ENCODE results near the gene BASP1.
A peak's percentile ranks its signal among the peaks of the same experiment; 100 is the strongest.

The BASP1 gene

GRCh38 chr5:17217493-17218352 is at the start of gene BASP1:
BASP1 (plus strand) TSS chr5:17217631; CDS start chr5:17275217, 57,586 bp downstream.
- Histone ChIP-seq H3K4me1 (ENCODE audit: control insufficient read depth, insufficient read depth, low read length) (peaks cover 22% of the 10 kb centered on the region), H3K27me3 (replicated peaks; ENCODE audit: control insufficient read depth, insufficient read depth, low read length) (no peaks in the 10 kb centered on the region), H3K9me3 (ENCODE audit: control insufficient read depth, low read length) (no peaks in the 10 kb centered on the region), H3K4me3 (ENCODE audit: low read length) (peak within 1 kb of the TSS; percentile 89), H3K36me3 (ENCODE audit: control insufficient read depth, insufficient read depth, low read length, severe bottlenecking) (no peaks in the 10 kb centered on the region), H3K9ac (ENCODE audit: low read length) (peak within 1 kb of the TSS; percentile 92)
- DNase-seq (ENCODE audit: low read depth), result peak; percentile 96

GRCh38 chr5:17169507-17169906 is 47.9 kb upstream of the BASP1 start:
- H3K4me3 ChIP-seq (ENCODE audit: low read length), result no peak overlapping the region
- no peaks in the 10 kb centered on the region for H3K9me3 ChIP-seq (ENCODE audit: control insufficient read depth, low read length)
- peaks cover 2% of the 10 kb centered on the region for H3K27me3 ChIP-seq (replicated peaks; ENCODE audit: control insufficient read depth, insufficient read depth, low read length)
- DNase-seq (ENCODE audit: low read depth), result peak; percentile 50
- no peaks in the 10 kb centered on the region for H3K36me3 ChIP-seq (ENCODE audit: control insufficient read depth, insufficient read depth, low read length, severe bottlenecking)
- H3K4me1 ChIP-seq (ENCODE audit: control insufficient read depth, insufficient read depth, low read length), result peaks cover 26% of the 10 kb centered on the region
- no peak overlapping the region for H3K9ac ChIP-seq (ENCODE audit: low read length)

GRCh38 chr5:17172791-17173190 is 44.6 kb upstream of the BASP1 start:
- Histone ChIP-seq H3K27me3 (replicated peaks; ENCODE audit: control insufficient read depth, insufficient read depth, low read length) (no peaks in the 10 kb centered on the region), H3K9ac (ENCODE audit: low read length) (no peak overlapping the region), H3K9me3 (ENCODE audit: control insufficient read depth, low read length) (no peaks in the 10 kb centered on the region), H3K4me1 (ENCODE audit: control insufficient read depth, insufficient read depth, low read length) (peaks cover 18% of the 10 kb centered on the region), H3K36me3 (ENCODE audit: control insufficient read depth, insufficient read depth, low read length, severe bottlenecking) (no peaks in the 10 kb centered on the region), H3K4me3 (ENCODE audit: low read length) (no peak overlapping the region)
- DNase-seq (ENCODE audit: low read depth), result no peak

- no peaks in the 10 kb centered on the region for H3K36me3 ChIP-seq (ENCODE audit: control insufficient read depth, insufficient read depth, low read length, severe bottlenecking)
- H3K4me3 ChIP-seq (ENCODE audit: low read length), result no peak overlapping the region
- peaks cover 12% of the 10 kb centered on the region for H3K4me1 ChIP-seq (ENCODE audit: control insufficient read depth, insufficient read depth, low read length)
- H3K27me3 ChIP-seq (replicated peaks; ENCODE audit: control insufficient read depth, insufficient read depth, low read length), result no peaks in the 10 kb centered on the region
- DNase-seq (ENCODE audit: low read depth), result no peak
- no peak overlapping the region for H3K9ac ChIP-seq (ENCODE audit: low read length)
- H3K9me3 ChIP-seq (ENCODE audit: control insufficient read depth, low read length), result no peaks in the 10 kb centered on the region
Measured at GRCh38 chr5:17174965-17175364, 42.5 kb upstream of the BASP1 start.

- H3K4me1 ChIP-seq (ENCODE audit: control insufficient read depth, insufficient read depth, low read length), result peaks cover 27% of the 10 kb centered on the region
- H3K9ac ChIP-seq (ENCODE audit: low read length), result no peak overlapping the region
- no peak for DNase-seq (ENCODE audit: low read depth)
- no peaks in the 10 kb centered on the region for H3K36me3 ChIP-seq (ENCODE audit: control insufficient read depth, insufficient read depth, low read length, severe bottlenecking)
- H3K9me3 ChIP-seq (ENCODE audit: control insufficient read depth, low read length), result no peaks in the 10 kb centered on the region
- no peaks in the 10 kb centered on the region for H3K27me3 ChIP-seq (replicated peaks; ENCODE audit: control insufficient read depth, insufficient read depth, low read length)
- no peak overlapping the region for H3K4me3 ChIP-seq (ENCODE audit: low read length)
Measured at GRCh38 chr5:17177501-17178372, 39.7 kb upstream of the BASP1 start.

GRCh38 chr5:17178373-17178675 is 39.1 kb upstream of the BASP1 start:
- H3K9me3 ChIP-seq (ENCODE audit: control insufficient read depth, low read length), result no peaks in the 10 kb centered on the region
- H3K4me1 ChIP-seq (ENCODE audit: control insufficient read depth, insufficient read depth, low read length), result peaks cover 33% of the 10 kb centered on the region
- no peaks in the 10 kb centered on the region for H3K36me3 ChIP-seq (ENCODE audit: control insufficient read depth, insufficient read depth, low read length, severe bottlenecking)
- H3K4me3 ChIP-seq (ENCODE audit: low read length), result no peak overlapping the region
- no peak for DNase-seq (ENCODE audit: low read depth)
- no peak overlapping the region for H3K9ac ChIP-seq (ENCODE audit: low read length)
- H3K27me3 ChIP-seq (replicated peaks; ENCODE audit: control insufficient read depth, insufficient read depth, low read length), result no peaks in the 10 kb centered on the region

- Histone ChIP-seq H3K9ac (ENCODE audit: low read length) (no peak overlapping the region), H3K36me3 (ENCODE audit: control insufficient read depth, insufficient read depth, low read length, severe bottlenecking) (no peaks in the 10 kb centered on the region), H3K9me3 (ENCODE audit: control insufficient read depth, low read length) (no peaks in the 10 kb centered on the region), H3K27me3 (replicated peaks; ENCODE audit: control insufficient read depth, insufficient read depth, low read length) (no peaks in the 10 kb centered on the region), H3K4me3 (ENCODE audit: low read length) (no peak overlapping the region), H3K4me1 (ENCODE audit: control insufficient read depth, insufficient read depth, low read length) (peaks cover 53% of the 10 kb centered on the region)
- DNase-seq (ENCODE audit: low read depth), result no peak
Measured at GRCh38 chr5:17180330-17180843, 37.0 kb upstream of the BASP1 start.

- no peak overlapping the region for H3K9ac ChIP-seq (ENCODE audit: low read length)
- no peak overlapping the region for H3K4me3 ChIP-seq (ENCODE audit: low read length)
- H3K36me3 ChIP-seq (ENCODE audit: control insufficient read depth, insufficient read depth, low read length, severe bottlenecking), result no peaks in the 10 kb centered on the region
- H3K9me3 ChIP-seq (ENCODE audit: control insufficient read depth, low read length), result no peaks in the 10 kb centered on the region
- peaks cover 58% of the 10 kb centered on the region for H3K4me1 ChIP-seq (ENCODE audit: control insufficient read depth, insufficient read depth, low read length)
- peak; percentile 81 for DNase-seq (ENCODE audit: low read depth)
- no peaks in the 10 kb centered on the region for H3K27me3 ChIP-seq (replicated peaks; ENCODE audit: control insufficient read depth, insufficient read depth, low read length)
Measured at GRCh38 chr5:17180864-17181723, 36.3 kb upstream of the BASP1 start.

GRCh38 chr5:17182494-17182893 is 34.9 kb upstream of the BASP1 start:
- peaks cover 71% of the 10 kb centered on the region for H3K4me1 ChIP-seq (ENCODE audit: control insufficient read depth, insufficient read depth, low read length)
- H3K4me3 ChIP-seq (ENCODE audit: low read length), result peak overlapping the region; percentile 20
- no peak overlapping the region for H3K9ac ChIP-seq (ENCODE audit: low read length)
- no peaks in the 10 kb centered on the region for H3K9me3 ChIP-seq (ENCODE audit: control insufficient read depth, low read length)
- no peaks in the 10 kb centered on the region for H3K36me3 ChIP-seq (ENCODE audit: control insufficient read depth, insufficient read depth, low read length, severe bottlenecking)
- H3K27me3 ChIP-seq (replicated peaks; ENCODE audit: control insufficient read depth, insufficient read depth, low read length), result no peaks in the 10 kb centered on the region
- DNase-seq (ENCODE audit: low read depth), result no peak

- Histone ChIP-seq H3K27me3 (replicated peaks; ENCODE audit: control insufficient read depth, insufficient read depth, low read length) (no peaks in the 10 kb centered on the region), H3K4me3 (ENCODE audit: low read length) (peak overlapping the region; percentile 20), H3K9me3 (ENCODE audit: control insufficient read depth, low read length) (no peaks in the 10 kb centered on the region), H3K9ac (ENCODE audit: low read length) (no peak overlapping the region), H3K4me1 (ENCODE audit: control insufficient read depth, insufficient read depth, low read length) (peaks cover 68% of the 10 kb centered on the region), H3K36me3 (ENCODE audit: control insufficient read depth, insufficient read depth, low read length, severe bottlenecking) (no peaks in the 10 kb centered on the region)
- DNase-seq (ENCODE audit: low read depth), result peak; percentile 37
Measured at GRCh38 chr5:17182981-17183380, 34.5 kb upstream of the BASP1 start.

Measured in adipocyte (in vitro differentiated cells).